Measurements from ENCODE around the gene MPL.
"Not testable (repeated sequence)": the region's sequence is repeated elsewhere in the genome, so short reads cannot be mapped to it uniquely, and the experiment has no call there.

MPL gene

GRCh38 chr1:43367026-43367903 lies 29.6 kb downstream of the MPL start:
- peak overlapping the region; percentile 59 for H3K27ac ChIP-seq

GRCh38 chr1:43367904-43368645 lies 30.5 kb downstream of the MPL start, which contains the start of gene ELOVL1:
Gene ELOVL1 (minus strand): TSS chr1:43368011. CDS start chr1:43365609, 2,402 bp downstream.
- Histone ChIP-seq H4K20me1 (ENCODE audit: insufficient read depth) (no peaks in the 10 kb centered on the region), H3K4me2 (peak within 1 kb of the TSS; percentile 96), H3K79me2 (ENCODE audit: insufficient read depth, low read depth) (peaks cover 19% of the 10 kb centered on the region; the same call in 1 of the 2 replicates), H3K36me3 (ENCODE audit: insufficient read depth) (no peaks in the 10 kb centered on the region), H3K4me1 (ENCODE audit: low read depth, poor library complexity, severe bottlenecking) (peaks cover 13% of the 10 kb centered on the region), H3K27ac (peak within 1 kb of the TSS; percentile 62), H3K4me3 (IDR thresholded peaks at IDR 0.05; ENCODE audit: insufficient read depth, low read depth, low read length) (peak within 1 kb of the TSS; percentile 85), H3K27me3 (ENCODE audit: insufficient read depth, low read depth) (no peaks in the 10 kb centered on the region), H2AFZ (ENCODE audit: low read depth) (peak within 1 kb of the TSS; percentile 52), H3K9ac (peak within 1 kb of the TSS; percentile 87)
- TF ChIP-seq CTCF (conservative IDR thresholded peaks at IDR 0.05; ENCODE audit: low read depth, low read length): 0 out of 2 replicates have a peak, but pooled peaks have one; percentile 14

More at GRCh38 chr1:43367026-43367903, 29.6 kb downstream of the MPL start:
- Histone ChIP-seq H3K4me1 (ENCODE audit: low read depth, poor library complexity, severe bottlenecking) (peaks cover 13% of the 10 kb centered on the region), H3K79me2 (ENCODE audit: insufficient read depth, low read depth) (peaks cover 19% of the 10 kb centered on the region; the same call in 1 of the 2 replicates), H2AFZ (ENCODE audit: low read depth) (peak overlapping the region; percentile 52), H3K27me3 (ENCODE audit: insufficient read depth, low read depth) (no peaks in the 10 kb centered on the region), H3K9ac (peak overlapping the region; percentile 87), H3K4me2 (peak overlapping the region; percentile 96), H3K36me3 (ENCODE audit: insufficient read depth) (no peaks in the 10 kb centered on the region), H4K20me1 (ENCODE audit: insufficient read depth) (no peaks in the 10 kb centered on the region), H3K4me3 (IDR thresholded peaks at IDR 0.05; ENCODE audit: insufficient read depth, low read depth, low read length) (peak overlapping the region; percentile 85)
- no peak for TF ChIP-seq CTCF (conservative IDR thresholded peaks at IDR 0.05; ENCODE audit: low read depth, low read length)

- H3K4me1 ChIP-seq (ENCODE audit: low read depth, poor library complexity, severe bottlenecking): peaks cover 13% of the 10 kb centered on the region
- H3K36me3 ChIP-seq (ENCODE audit: insufficient read depth): no peaks in the 10 kb centered on the region
- peak overlapping the region; percentile 81 for H3K4me3 ChIP-seq (IDR thresholded peaks at IDR 0.05; ENCODE audit: insufficient read depth, low read depth, low read length)
- peak overlapping the region; percentile 62 for H3K27ac ChIP-seq
- peak overlapping the region; percentile 83 for H3K4me2 ChIP-seq
- H4K20me1 ChIP-seq (ENCODE audit: insufficient read depth): no peaks in the 10 kb centered on the region
- peak overlapping the region; percentile 47; the same call in 1 of the 2 replicates for H2AFZ ChIP-seq (ENCODE audit: low read depth)
- TF ChIP-seq CTCF (conservative IDR thresholded peaks at IDR 0.05; ENCODE audit: low read depth, low read length): no peak
- H3K27me3 ChIP-seq (ENCODE audit: insufficient read depth, low read depth): no peaks in the 10 kb centered on the region
- H3K79me2 ChIP-seq (ENCODE audit: insufficient read depth, low read depth): peaks cover 19% of the 10 kb centered on the region; the same call in 1 of the 2 replicates
- H3K9ac ChIP-seq: peak overlapping the region; percentile 73; the same call in 1 of the 2 replicates
Observed at GRCh38 chr1:43368646-43369020, 31.0 kb downstream of the MPL start.

- H3K9ac ChIP-seq; H2AFZ ChIP-seq (ENCODE audit: low read depth): not testable (repeated sequence)
- peaks cover 19% of the 10 kb centered on the region; the same call in 1 of the 2 replicates for H3K79me2 ChIP-seq (ENCODE audit: insufficient read depth, low read depth)
Observed at GRCh38 chr1:43369779-43370178, 32.2 kb downstream of the MPL start.

More at GRCh38 chr1:43369779-43370178, 32.2 kb downstream of the MPL start:
- H3K27me3 ChIP-seq (ENCODE audit: insufficient read depth, low read depth); H3K4me2 ChIP-seq; H3K36me3 ChIP-seq (ENCODE audit: insufficient read depth); H3K4me3 ChIP-seq (IDR thresholded peaks at IDR 0.05; ENCODE audit: insufficient read depth, low read depth, low read length); H3K27ac ChIP-seq; H4K20me1 ChIP-seq (ENCODE audit: insufficient read depth): not testable (repeated sequence)
- H3K4me1 ChIP-seq (ENCODE audit: low read depth, poor library complexity, severe bottlenecking): peaks cover 13% of the 10 kb centered on the region
